ENCODE data around the gene IFI27.

Gene IFI27

DNA sequence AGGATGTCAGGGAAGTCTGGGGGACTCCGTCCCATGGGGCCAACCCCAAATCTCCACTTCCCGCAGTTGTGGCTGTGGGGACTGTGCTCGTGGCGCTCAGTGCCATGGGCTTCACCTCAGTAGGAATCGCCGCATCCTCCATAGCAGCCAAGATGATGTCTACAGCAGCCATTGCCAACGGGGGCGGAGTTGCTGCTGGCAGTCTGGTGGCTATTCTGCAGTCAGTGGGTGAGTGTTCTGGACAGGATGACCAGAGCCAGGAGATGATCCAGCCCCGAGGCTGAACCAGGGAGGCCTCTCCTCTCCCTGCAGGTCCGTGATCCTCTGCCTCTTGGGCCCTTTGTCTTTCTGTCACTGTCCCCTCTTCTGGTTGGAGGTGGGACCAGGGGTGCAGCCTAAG lies 8.8 kb upstream of the IFI27 start:
- DNase-seq (ENCODE audit: low read depth) = no peak
- no peak overlapping the region for H3K4me3 ChIP-seq (ENCODE audit: control insufficient read depth, low read depth, low read length)
- TF ChIP-seq, protein P1, sequence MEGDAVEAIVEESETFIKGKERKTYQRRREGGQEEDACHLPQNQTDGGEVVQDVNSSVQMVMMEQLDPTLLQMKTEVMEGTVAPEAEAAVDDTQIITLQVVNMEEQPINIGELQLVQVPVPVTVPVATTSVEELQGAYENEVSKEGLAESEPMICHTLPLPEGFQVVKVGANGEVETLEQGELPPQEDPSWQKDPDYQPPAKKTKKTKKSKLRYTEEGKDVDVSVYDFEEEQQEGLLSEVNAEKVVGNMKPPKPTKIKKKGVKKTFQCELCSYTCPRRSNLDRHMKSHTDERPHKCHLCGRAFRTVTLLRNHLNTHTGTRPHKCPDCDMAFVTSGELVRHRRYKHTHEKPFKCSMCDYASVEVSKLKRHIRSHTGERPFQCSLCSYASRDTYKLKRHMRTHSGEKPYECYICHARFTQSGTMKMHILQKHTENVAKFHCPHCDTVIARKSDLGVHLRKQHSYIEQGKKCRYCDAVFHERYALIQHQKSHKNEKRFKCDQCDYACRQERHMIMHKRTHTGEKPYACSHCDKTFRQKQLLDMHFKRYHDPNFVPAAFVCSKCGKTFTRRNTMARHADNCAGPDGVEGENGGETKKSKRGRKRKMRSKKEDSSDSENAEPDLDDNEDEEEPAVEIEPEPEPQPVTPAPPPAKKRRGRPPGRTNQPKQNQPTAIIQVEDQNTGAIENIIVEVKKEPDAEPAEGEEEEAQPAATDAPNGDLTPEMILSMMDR (IDR thresholded peaks at IDR 0.05; ENCODE audit: control insufficient read depth, insufficient read depth, low read depth, low read length, missing control alignments) = no peak

DNA sequence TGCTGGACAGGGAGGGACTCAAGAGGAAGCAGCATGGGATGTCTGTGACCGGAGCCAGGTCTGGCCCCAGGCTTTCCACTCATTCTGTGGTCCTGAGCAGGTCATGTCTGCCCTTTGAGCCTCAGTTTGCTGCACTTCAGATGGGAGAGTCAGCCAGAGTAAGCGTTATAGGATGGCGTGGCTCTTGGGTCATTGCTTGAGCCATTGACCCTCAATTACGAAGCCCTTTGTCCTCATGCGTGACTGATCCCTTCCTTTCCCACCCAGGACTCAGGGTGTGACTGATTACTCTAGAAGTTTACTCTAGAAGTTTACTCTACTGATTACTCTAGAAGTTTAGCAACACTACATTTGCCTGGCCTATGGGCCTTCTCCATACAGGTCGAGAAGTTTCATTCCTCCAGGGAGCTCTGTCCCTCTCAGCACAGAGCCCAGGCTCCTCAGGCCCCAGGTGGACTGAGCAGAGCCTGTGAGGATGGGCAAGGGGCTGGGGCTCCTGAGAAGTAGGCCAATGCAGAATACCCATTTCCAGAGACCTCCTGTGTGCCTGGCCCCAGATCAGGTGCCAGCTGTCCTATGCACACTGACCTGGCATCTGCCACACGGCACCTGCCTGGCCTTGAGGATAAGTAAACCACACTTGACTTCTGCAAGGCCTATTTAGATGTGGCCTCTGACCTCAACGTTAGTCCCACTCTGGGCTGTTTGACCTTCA lies 7.6 kb upstream of the IFI27 start:
- no peak overlapping the region for H3K4me3 ChIP-seq (ENCODE audit: control insufficient read depth, low read depth, low read length)
- DNase-seq (ENCODE audit: low read depth) = no peak
- TF ChIP-seq, protein P1 (IDR thresholded peaks at IDR 0.05; ENCODE audit: control insufficient read depth, insufficient read depth, low read depth, low read length, missing control alignments) = no peak

GRCh38 chr14:94103554-94104150 lies 6.9 kb upstream of the IFI27 start:
- TF ChIP-seq, protein P1 (IDR thresholded peaks at IDR 0.05; ENCODE audit: control insufficient read depth, insufficient read depth, low read depth, low read length, missing control alignments) = no peak
- no peak for DNase-seq (ENCODE audit: low read depth)
- H3K4me3 ChIP-seq (ENCODE audit: control insufficient read depth, low read depth, low read length) = no peak overlapping the region

DNA sequence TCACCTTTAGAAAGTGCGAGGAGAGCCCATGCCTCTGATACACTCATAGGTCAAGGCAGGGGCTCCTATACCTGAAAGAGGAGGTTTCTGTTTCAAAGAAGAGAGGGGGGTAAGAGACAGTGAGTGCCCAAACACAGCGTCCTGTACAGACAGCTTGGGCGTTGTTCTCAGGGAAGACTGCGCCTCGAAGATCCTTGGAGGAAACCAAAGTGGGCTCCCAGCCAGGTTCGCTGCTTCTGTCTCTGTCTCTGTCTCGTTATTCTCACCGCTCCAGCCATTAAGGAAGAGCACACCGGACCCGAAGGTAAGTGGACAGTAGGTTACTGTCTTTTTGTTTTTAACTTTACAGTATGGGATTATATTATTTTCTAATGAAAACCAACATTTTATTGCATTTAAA lies 5.8 kb upstream of the IFI27 start:
- TF ChIP-seq, protein P1 (IDR thresholded peaks at IDR 0.05; ENCODE audit: control insufficient read depth, insufficient read depth, low read depth, low read length, missing control alignments) = no peak
- no peak overlapping the region for H3K4me3 ChIP-seq (ENCODE audit: control insufficient read depth, low read depth, low read length)
- no peak for DNase-seq (ENCODE audit: low read depth)

- TF ChIP-seq, protein P1 (IDR thresholded peaks at IDR 0.05; ENCODE audit: control insufficient read depth, insufficient read depth, low read depth, low read length, missing control alignments) = no peak
- DNase-seq (ENCODE audit: low read depth) = no peak
- no peak overlapping the region for H3K4me3 ChIP-seq (ENCODE audit: control insufficient read depth, low read depth, low read length)
Measured at GRCh38 chr14:94109915-94110250, 653 bp upstream of the IFI27 start.

GRCh38 chr14:94111276-94112095 lies 950 bp downstream of the IFI27 start:
- H3K4me3 ChIP-seq (ENCODE audit: control insufficient read depth, low read depth, low read length) = no peak overlapping the region
- no peak for DNase-seq (ENCODE audit: low read depth)

More at GRCh38 chr14:94111276-94112095, 950 bp downstream of the IFI27 start:
- TF ChIP-seq, protein P1 (IDR thresholded peaks at IDR 0.05; ENCODE audit: control insufficient read depth, insufficient read depth, low read depth, low read length, missing control alignments) = no peak

Measured in AG09309 (cell line).